GM21367 (cell line): ENCODE data around the gene ITPK1.

ENCODE experiments used
- ATAC-seq: cut with Tn5 transposase; IDR thresholded peaks from one replicate; pipeline ENCODE4 v1.9.1; 2021; ENCODE audit not compliant: unreplicated experiment

The ITPK1 gene

GRCh38 chr14:93012506-93012905, 103.2 kb downstream of the ITPK1 start:
- no peak for ATAC-seq

- no peak for ATAC-seq
Measured at GRCh38 chr14:93011650-93012325, 103.9 kb downstream of the ITPK1 start.

DNA sequence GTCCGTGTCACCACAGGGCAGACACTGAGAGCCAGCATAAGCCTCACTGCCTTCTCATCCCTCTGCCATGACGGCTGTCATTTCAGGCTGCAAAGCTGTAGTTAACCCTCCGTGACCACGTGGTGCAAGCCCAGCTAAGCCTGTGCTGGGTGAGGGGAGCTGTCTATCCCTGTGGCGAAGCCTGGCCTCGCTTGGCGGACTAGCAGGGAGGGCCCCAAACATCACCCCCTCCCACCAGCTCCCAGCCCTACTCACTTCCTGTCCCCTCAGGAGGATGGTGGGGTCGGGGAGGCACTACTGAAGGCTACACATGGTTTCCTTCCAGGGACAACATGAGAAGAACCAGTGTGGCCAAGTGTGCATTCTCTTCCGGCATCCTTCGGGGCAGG, 104.6 kb downstream of the ITPK1 start:
- ATAC-seq, result no peak

- ATAC-seq, result no peak
Measured at GRCh38 chr14:93010522-93011140, 105.1 kb downstream of the ITPK1 start.

DNA sequence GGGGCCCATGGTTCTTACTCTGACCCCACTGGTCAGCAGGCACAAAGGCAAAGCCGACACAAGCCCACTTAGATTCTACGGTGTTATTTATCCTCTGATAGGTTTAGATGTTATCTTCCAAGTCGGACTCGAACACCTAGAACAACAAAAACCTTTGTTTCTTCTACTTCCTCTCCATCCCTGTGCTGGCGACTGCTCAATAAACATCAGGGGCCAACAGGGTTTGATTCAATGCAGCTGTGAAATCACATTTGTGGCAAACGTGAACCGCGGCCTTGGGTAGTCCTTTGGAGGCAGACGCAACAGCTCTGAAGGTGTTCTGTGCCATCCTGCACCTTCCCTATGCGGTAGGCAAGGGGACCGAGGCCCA, 105.6 kb downstream of the ITPK1 start:
- no peak for ATAC-seq

- ATAC-seq, result no peak
Measured at GRCh38 chr14:93009471-93010129, 106.1 kb downstream of the ITPK1 start.

GRCh38 chr14:93008381-93008780, 107.3 kb downstream of the ITPK1 start:
- ATAC-seq, result no peak

DNA sequence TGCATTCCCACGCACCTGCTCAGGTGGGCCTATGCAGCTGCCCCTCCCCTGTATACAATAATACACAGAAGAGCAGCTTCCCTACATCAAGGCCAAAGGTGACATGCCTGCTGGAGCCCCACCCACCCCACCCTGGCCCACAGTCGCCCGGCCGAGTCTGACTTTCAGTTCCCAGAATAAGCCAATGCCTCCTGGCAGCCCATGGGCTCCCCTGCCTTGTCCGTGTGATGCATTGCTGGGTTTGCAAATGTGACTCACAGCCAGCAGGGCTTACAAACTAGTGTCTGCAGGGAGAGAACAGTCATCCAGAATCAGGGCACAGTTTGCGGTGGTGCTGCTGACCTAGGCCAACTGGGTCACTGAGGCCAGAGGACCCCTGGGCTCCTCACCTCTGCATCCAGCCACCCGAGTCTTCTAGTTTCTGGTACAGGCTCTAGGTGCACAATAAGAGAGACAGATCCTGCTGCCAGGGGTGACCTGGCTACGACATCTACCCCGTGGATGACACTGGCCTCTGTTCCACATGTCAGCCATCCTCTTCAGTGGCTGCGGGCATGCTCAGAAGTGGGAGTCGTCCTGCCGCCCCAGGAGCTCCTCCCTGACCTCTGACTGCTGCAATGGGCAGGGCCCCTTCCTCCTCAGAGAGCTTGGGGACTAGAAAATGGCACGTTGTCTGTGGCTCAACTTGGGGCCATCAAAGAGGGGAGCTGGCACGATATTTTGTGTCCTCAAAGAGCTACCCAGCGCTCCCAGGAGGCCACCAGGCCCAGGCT, 108.3 kb downstream of the ITPK1 start:
- ATAC-seq, result no peak

DNA sequence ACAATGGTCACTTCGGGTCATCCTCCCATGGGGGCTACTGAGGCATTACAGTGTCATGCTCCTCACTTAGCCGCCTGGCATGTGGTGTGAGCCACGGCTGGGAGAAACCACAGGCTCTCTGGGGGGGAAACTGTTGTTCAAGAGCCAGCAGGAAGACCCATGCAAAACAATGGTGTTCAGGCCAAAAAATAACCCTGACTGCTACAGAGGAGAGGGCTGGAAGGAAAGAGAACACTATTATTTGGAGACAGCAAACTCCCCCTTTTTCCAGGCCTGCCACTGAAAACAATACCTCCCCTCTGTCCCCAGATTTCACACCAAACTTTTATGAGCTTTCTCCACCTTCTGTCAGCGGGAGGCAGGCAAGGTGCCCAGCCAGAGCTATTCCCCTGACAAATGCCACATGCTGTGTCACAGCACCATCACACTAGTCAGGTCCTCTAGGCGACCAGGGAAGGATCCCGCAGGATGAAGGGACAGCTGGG, 109.1 kb downstream of the ITPK1 start:
- no peak for ATAC-seq

DNA sequence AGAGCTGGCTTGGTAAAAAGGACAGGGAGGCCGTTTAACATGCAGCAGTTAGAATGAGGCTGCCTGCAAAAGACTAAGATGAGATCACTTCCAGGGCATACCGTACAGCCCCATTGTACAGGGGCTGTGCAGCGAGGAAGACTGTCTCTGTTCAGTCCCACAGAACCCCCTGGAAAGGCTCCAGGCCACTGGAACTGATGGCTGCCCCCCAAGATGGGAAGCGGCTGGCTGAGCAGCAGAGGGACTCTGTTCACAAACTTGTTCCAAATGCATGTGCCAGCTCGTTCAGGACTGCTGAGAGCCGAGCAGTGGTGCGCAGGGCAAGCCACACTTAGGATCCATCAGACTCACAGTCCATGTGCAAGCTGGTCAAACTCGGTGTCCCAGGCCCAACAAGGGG, 109.9 kb downstream of the ITPK1 start:
- ATAC-seq, result no peak

DNA sequence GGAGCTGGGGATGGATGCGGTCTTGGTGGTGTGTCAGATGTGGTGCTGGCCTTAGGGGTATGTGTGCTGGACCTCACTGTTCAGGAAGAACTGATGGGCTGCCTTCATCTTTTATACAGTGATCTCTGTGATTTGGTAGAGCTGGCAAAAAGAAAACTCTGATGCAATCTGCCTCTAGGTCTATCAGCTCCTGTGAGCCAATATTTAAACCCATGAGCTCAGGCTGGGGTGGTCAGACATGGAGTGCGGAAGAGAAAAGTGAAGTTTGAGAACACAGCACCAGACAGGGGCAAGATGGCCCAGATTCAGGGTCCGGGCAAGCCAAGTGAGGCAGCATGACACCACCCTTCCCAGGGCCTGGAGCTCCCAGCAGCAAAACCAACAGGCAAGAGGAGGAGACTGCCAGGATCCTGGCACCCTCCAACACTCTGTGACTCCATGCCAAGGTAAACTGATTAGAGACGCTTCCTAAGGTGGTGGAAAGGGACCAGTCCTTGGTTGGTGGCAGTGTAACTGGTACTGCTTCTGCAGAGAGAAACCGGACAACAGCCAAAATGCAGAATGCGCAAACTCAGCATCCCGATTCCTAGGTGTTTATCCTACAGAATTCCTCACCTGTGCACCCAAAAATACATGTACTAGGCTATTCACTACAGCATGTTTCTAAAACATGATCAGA, 110.5 kb downstream of the ITPK1 start:
- ATAC-seq, result no peak

DNA sequence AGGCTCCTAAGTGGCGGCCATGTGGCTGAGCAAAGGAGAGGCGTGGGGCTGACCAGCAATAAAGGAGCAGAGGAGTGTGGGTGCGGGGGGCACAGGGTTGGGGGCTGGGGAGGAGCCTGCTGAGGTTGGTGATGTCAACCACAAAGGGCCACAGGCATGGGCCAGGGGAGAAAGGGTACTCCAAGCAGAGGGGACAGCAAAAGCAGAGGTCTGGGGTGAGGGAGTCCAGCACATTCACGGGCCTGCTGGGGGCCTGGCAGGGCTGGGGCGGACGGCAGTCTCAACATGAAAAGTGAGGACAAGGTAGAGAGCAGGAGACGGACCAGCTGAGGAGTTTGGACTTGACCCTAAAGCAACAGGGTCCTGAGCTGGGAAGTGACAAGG, 111.0 kb downstream of the ITPK1 start:
- no peak for ATAC-seq

GRCh38 chr14:93003945-93004698, 111.6 kb downstream of the ITPK1 start:
- no peak for ATAC-seq

DNA sequence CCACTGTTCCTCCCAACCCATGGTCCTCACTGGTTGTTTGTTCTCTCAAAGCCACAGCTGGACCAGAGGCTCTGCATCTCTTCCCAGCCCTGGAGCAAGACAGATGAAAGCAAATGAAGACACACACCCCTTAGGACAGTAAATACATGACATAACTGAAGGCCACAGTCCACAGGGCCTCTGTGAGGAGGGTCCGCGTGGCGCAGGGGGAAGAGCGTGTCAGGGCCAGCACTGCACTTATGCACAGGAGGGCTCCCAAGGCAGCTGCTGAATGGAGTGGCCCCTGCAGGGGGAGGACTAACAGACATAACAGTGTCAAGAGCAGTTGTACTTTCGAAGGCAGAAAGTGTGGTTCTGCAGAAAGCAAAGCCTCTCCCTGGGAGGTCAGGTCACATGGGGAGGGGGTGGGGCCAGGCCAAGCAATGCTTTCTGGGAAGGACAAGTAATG, 112.8 kb downstream of the ITPK1 start:
- no peak for ATAC-seq

- ATAC-seq, result no peak
Measured at GRCh38 chr14:93002049-93002448, 113.7 kb downstream of the ITPK1 start.

GRCh38 chr14:92998946-92999345, 116.8 kb downstream of the ITPK1 start:
- ATAC-seq, result no peak

- ATAC-seq, result no peak
Measured at GRCh38 chr14:92997343-92998061, 118.2 kb downstream of the ITPK1 start.

DNA sequence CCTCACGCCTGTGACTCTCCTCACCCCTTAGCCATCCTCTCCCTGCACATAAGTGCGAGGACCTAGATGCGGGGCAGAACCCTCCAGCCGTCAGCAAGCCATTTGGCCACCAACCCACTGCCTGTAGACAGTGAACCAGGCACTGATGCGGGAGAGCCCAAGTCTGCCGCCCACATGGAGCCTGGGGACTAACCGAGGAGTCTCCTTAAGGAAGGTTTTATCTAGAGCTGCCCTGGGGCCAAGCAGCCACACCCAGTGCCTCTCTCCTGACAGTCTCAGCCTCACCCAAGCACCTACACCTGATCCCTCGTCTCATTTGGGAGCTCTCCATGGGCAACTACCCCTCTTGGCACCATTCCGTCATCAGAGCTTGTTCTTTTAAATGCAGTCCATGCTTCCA, 120.1 kb downstream of the ITPK1 start:
- ATAC-seq, result no peak

GRCh38 chr14:92994942-92995341, 120.8 kb downstream of the ITPK1 start:
- no peak for ATAC-seq
